Measurements from ENCODE around the gene LHFPL2. TPM values are rescaled to one million over a fixed set of nuclear protein-coding genes. Genes with fewer than 3 reads are reported as not detected.

Gene LHFPL2
- total and polyA plus RNA-seq, 2 of the 4 experiments (the other 2 are of a cell fraction) = 6.5 to 11.3 TPM

DNA sequence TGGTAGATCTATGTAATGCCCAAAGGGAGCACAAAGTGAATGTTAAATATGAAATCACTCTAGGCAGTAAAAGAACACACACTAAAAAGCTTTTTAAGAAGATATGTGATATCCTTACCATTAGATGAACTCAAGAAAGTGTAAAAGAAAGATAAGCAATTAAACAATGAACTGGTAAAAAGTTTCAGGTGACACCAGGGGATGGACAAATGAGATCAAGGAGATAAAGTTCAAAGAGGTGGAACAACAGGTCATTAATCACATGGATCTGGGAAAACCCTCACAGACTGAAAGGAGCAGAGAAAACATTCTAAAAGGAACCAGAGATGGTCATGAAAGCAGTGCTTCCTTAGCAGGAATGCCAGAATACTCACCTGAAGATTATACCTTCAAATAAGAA is 40.7 kb downstream of the LHFPL2 start:
- H4K20me1 ChIP-seq (ENCODE audit: insufficient read depth, low read length) = peaks cover 15% of the 10 kb centered on the region; the same call in 1 of the 2 replicates

More for the DNA sequence above, 40.7 kb downstream of the LHFPL2 start:
- H4K5ac ChIP-seq (ENCODE audit: low read depth, low read length) = no peak overlapping the region
- H2BK15ac ChIP-seq (ENCODE audit: low read depth, low read length) = no peak overlapping the region
- H2AK9ac ChIP-seq (replicated peaks; ENCODE audit: low read depth, low read length, poor library complexity) = no peak overlapping the region
- dilution Hi-C loops (cut with HindIII; ENCODE audit: low sequenced_read_pairs, unreplicated experiment) (no loop called here), intact Hi-C loops (cut with micrococcal nuclease) (no loop called here), in situ Hi-C loops (cut with MboI; ENCODE audit: low sequenced_read_pairs) (no loop called here)
- TF ChIP-seq FOS (IDR thresholded peaks at IDR 0.05; ENCODE audit: low read depth, low read length) = no peak
- no peak for TF ChIP-seq MXI1 (IDR thresholded peaks at IDR 0.05; ENCODE audit: borderline replicate concordance, low read depth, low read length)
- TF ChIP-seq CEBPB (IDR thresholded peaks at IDR 0.05; ENCODE audit: low read depth, low read length) = no peak
- TF ChIP-seq, protein P1, sequence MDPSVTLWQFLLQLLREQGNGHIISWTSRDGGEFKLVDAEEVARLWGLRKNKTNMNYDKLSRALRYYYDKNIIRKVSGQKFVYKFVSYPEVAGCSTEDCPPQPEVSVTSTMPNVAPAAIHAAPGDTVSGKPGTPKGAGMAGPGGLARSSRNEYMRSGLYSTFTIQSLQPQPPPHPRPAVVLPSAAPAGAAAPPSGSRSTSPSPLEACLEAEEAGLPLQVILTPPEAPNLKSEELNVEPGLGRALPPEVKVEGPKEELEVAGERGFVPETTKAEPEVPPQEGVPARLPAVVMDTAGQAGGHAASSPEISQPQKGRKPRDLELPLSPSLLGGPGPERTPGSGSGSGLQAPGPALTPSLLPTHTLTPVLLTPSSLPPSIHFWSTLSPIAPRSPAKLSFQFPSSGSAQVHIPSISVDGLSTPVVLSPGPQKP (IDR thresholded peaks at IDR 0.05; ENCODE audit: borderline replicate concordance, low read depth, low read length) = no peak
- TF ChIP-seq RCOR1 (IDR thresholded peaks at IDR 0.05; ENCODE audit: insufficient replicate concordance, low read length) = no peak
- TF ChIP-seq CHD1 (IDR thresholded peaks at IDR 0.05; ENCODE audit: low read depth, low read length) = no peak
- TF ChIP-seq, protein P2, sequence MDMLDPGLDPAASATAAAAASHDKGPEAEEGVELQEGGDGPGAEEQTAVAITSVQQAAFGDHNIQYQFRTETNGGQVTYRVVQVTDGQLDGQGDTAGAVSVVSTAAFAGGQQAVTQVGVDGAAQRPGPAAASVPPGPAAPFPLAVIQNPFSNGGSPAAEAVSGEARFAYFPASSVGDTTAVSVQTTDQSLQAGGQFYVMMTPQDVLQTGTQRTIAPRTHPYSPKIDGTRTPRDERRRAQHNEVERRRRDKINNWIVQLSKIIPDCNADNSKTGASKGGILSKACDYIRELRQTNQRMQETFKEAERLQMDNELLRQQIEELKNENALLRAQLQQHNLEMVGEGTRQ (IDR thresholded peaks at IDR 0.05; ENCODE audit: low read depth, low read length) = no peak
- no peak for TF ChIP-seq RAD21 (IDR thresholded peaks at IDR 0.05; ENCODE audit: low read length)
- TF ChIP-seq NFE2L2 (IDR thresholded peaks at IDR 0.05; ENCODE audit: low read depth, low read length) = no peak
- H2BK5ac ChIP-seq (ENCODE audit: low read depth, low read length, poor library complexity, severe bottlenecking) = no peak overlapping the region
- H3K4ac ChIP-seq (ENCODE audit: low read depth, low read length) = no peak overlapping the region
- no peak overlapping the region for H2BK120ac ChIP-seq (ENCODE audit: low read depth, low read length)
- H4K91ac ChIP-seq (ENCODE audit: insufficient read depth, low read depth, low read length) = no peak overlapping the region
- H2AFZ ChIP-seq (replicated peaks; ENCODE audit: low read length, poor library complexity) = no peak overlapping the region
- H3K14ac ChIP-seq (replicated peaks; ENCODE audit: low read depth, low read length) = no peak overlapping the region
- H3K4me2 ChIP-seq (ENCODE audit: low read depth, low read length) = no peak overlapping the region
- H2BK20ac ChIP-seq (ENCODE audit: low read depth, low read length) = no peak overlapping the region
- peaks cover 8% of the 10 kb centered on the region for H3K36me3 ChIP-seq (ENCODE audit: control insufficient read depth, insufficient read depth, low read length)
- H3K4me3 ChIP-seq (ENCODE audit: insufficient read depth, low read depth, low read length) = no peak overlapping the region
- POLR2A ChIA-PET (ENCODE audit: unreplicated experiment) = interaction anchor here (0.6 kb wide), 1 partner anchor 8 kb away, joined by 8 read pairs; no protein-coding TSS in a partner anchor
- no peaks in the 10 kb centered on the region for H3K27me3 ChIP-seq (ENCODE audit: control insufficient read depth, insufficient read depth, low read length)
- DNase-seq (no peak), ATAC-seq (ENCODE audit: low read depth) (no peak)
- peaks cover 25% of the 10 kb centered on the region for H3K4me1 ChIP-seq (ENCODE audit: control insufficient read depth, insufficient read depth, low read length)
- H3K9me1 ChIP-seq (ENCODE audit: insufficient read depth, low read length) = peaks cover 21% of the 10 kb centered on the region
- CTCF ChIA-PET = interaction anchor here (0.6 kb wide), 1 partner anchor 156 kb away, joined by 5 read pairs; no protein-coding TSS in a partner anchor
- H3K56ac ChIP-seq (ENCODE audit: extremely low read depth, insufficient read depth, low read length) = no peak overlapping the region
- H3K18ac ChIP-seq (ENCODE audit: low read depth, low read length) = no peak overlapping the region
- H3K27ac ChIP-seq (ENCODE audit: insufficient read depth, low read length) = no peak overlapping the region
- no peak overlapping the region for H3K23ac ChIP-seq (ENCODE audit: low read depth, low read length)
- no peaks in the 10 kb centered on the region for H3K9me3 ChIP-seq (ENCODE audit: control insufficient read depth, insufficient read depth, low read length)
- no peak overlapping the region for H4K8ac ChIP-seq (ENCODE audit: low read depth in 2 of 2, low read length in 2 of 2)
- no TSS peak for BruUV-seq (replicated peaks)
- peaks cover 18 to 52% of the 10 kb centered on the region in 2 experiments for H3K79me1 ChIP-seq (ENCODE audit: low read depth in 1 of 2, low read length in 2 of 2)
- no peak overlapping the region for H3K9ac ChIP-seq (ENCODE audit: low read depth, low read length)
- H2AK5ac ChIP-seq (ENCODE audit: low read depth, low read length) = no peak overlapping the region

Measured in IMR-90 (cell line).